Suprapubic skin (tissue), 4 donors: ENCODE results near the gene MUC5B. TPM values are rescaled to one million over a fixed set of nuclear protein-coding genes. Genes with fewer than 3 reads are reported as not detected.

Source experiments
- DNase-seq, 2 donors: peaks; one replicate each; pipeline ENCODE4 v3.0.0-alpha.2; 2019; ENCODE audit warnings: low spot score in 2 of 2
- H3K27ac ChIP-seq: fragments of 200-600 bp; sonication (generic); one replicate; pipeline ENCODE4 v1.5.1; 2019
- H3K27me3 ChIP-seq: fragments of 200-600 bp; sonication (generic); one replicate; pipeline ENCODE4 v1.5.1; 2019
- H3K36me3 ChIP-seq: fragments of 200-600 bp; sonication (generic); one replicate; pipeline ENCODE4 v1.5.1; 2019
- H3K4me1 ChIP-seq: fragments of 200-600 bp; sonication (generic); one replicate; pipeline ENCODE4 v1.5.1; 2019
- H3K4me3 ChIP-seq: fragments of 200-600 bp; sonication (generic); one replicate; pipeline ENCODE4 v1.5.1; 2019; ENCODE audit warnings: mild to moderate bottlenecking
- H3K9me3 ChIP-seq: fragments of 200-600 bp; sonication (generic); one replicate; pipeline ENCODE4 v1.5.1; 2019
- CTCF ChIP-seq, 2 donors: fragments of 200-600 bp in 1 of 2; fragments of 450-650 bp in 1 of 2; sonication (generic) in 1 of 2; IDR thresholded peaks; one replicate each; pipeline ENCODE4 v1.5.1; 2016 to 2019; ENCODE audit warnings: antibody characterized with exemption in 2 of 2, mild to moderate bottlenecking in 1 of 2, moderate library complexity in 1 of 2
- EP300 ChIP-seq: sonication (generic); formaldehyde crosslinking; IDR thresholded peaks from one replicate; pipeline ENCODE4 v1.6.1; 2017; ENCODE audit warnings: antibody characterized with exemption
- POLR2A ChIP-seq, 2 donors: fragments of 450-650 bp; IDR thresholded peaks; one replicate each; pipeline ENCODE4 v1.6.1; 2017; ENCODE audit warnings: antibody characterized with exemption in 2 of 2, mild to moderate bottlenecking in 2 of 2, moderate library complexity in 2 of 2
- POLR2AphosphoS5 ChIP-seq, 3 donors: sonication (generic); formaldehyde crosslinking; IDR thresholded peaks; one replicate each; pipeline ENCODE4 v1.6.1; 2017; ENCODE audit warnings: antibody characterized with exemption in 3 of 3
- WGBS: methylation state at CpG from one replicate; pipeline ENCODE4 v1.1.5; 2018; 5-methylcytosine and 5-hydroxymethylcytosine counted together
- total RNA-seq, 4 donors: library from RNA; depleted of rRNA; stranded (reverse); fragments of >200 nt; gene quantifications; one replicate each; pipeline ENCODE4 v1.1.0, GENCODE V29; 2016

The MUC5B gene
- total RNA-seq, 4 donors from 2014 or later: 0.08 to 0.34 (median 0.13) TPM

GRCh38 chr11:1228101-1228821 lies 5.4 kb downstream of the MUC5B start:
- peak; percentile 59 to 78 for DNase-seq
- H3K4me1 ChIP-seq: peaks cover 14% of the 10 kb centered on the region
- TF ChIP-seq POLR2AphosphoS5 (IDR thresholded peaks at IDR 0.05) (no peak), CTCF (IDR thresholded peaks at IDR 0.05) (no peak), POLR2A (IDR thresholded peaks at IDR 0.05) (no peak), EP300 (no peak)
- no peak overlapping the region for H3K4me3 ChIP-seq
- H3K36me3 ChIP-seq: no peaks in the 10 kb centered on the region
- no peaks in the 10 kb centered on the region for H3K9me3 ChIP-seq
- no CpG with 5 or more reads among the region's 31 CpGs for WGBS
- no peak overlapping the region for H3K27ac ChIP-seq
- H3K27me3 ChIP-seq: peaks cover 98% of the 10 kb centered on the region

GRCh38 chr11:1228921-1229451 lies 6.1 kb downstream of the MUC5B start:
- H3K4me1 ChIP-seq: peaks cover 21% of the 10 kb centered on the region
- H3K27me3 ChIP-seq: peaks cover 96% of the 10 kb centered on the region
- H3K27ac ChIP-seq: no peak overlapping the region
- no peaks in the 10 kb centered on the region for H3K36me3 ChIP-seq
- H3K9me3 ChIP-seq: no peaks in the 10 kb centered on the region
- peak; percentile 51 to 66 for DNase-seq
- 74% methylated on average over 16 of the region's 18 CpGs for WGBS
- no peak for TF ChIP-seq CTCF (IDR thresholded peaks at IDR 0.05)
- TF ChIP-seq POLR2AphosphoS5 (IDR thresholded peaks at IDR 0.05): no peak
- TF ChIP-seq EP300: no peak
- TF ChIP-seq POLR2A (IDR thresholded peaks at IDR 0.05): no peak
- H3K4me3 ChIP-seq: no peak overlapping the region

GRCh38 chr11:1229471-1230120 lies 6.7 kb downstream of the MUC5B start:
- WGBS: 70% methylated on average over 4 of the region's 27 CpGs
- no peak for TF ChIP-seq POLR2A (IDR thresholded peaks at IDR 0.05)
- TF ChIP-seq EP300: no peak
- no peak for TF ChIP-seq CTCF (IDR thresholded peaks at IDR 0.05)
- no peak for TF ChIP-seq POLR2AphosphoS5 (IDR thresholded peaks at IDR 0.05)
- Histone ChIP-seq H3K36me3 (no peaks in the 10 kb centered on the region), H3K9me3 (no peaks in the 10 kb centered on the region), H3K27me3 (peaks cover 90% of the 10 kb centered on the region), H3K4me1 (peaks cover 17% of the 10 kb centered on the region), H3K4me3 (no peak overlapping the region), H3K27ac (no peak overlapping the region)
- DNase-seq: peak; percentile 44 to 73

- WGBS: no CpG with 5 or more reads among the region's 5 CpGs
These were observed 7.2 kb downstream of the MUC5B start for GRCh38 chr11:1230121-1230455.

More at GRCh38 chr11:1230121-1230455, 7.2 kb downstream of the MUC5B start:
- H3K36me3 ChIP-seq: no peaks in the 10 kb centered on the region
- no peak overlapping the region for H3K4me3 ChIP-seq
- H3K27me3 ChIP-seq: peaks cover 85% of the 10 kb centered on the region
- no peak overlapping the region for H3K27ac ChIP-seq
- H3K9me3 ChIP-seq: no peaks in the 10 kb centered on the region
- peak in 1 of 2 donors; percentile 46 for DNase-seq
- no peak for TF ChIP-seq EP300
- no peak for TF ChIP-seq POLR2AphosphoS5 (IDR thresholded peaks at IDR 0.05)
- no peak for TF ChIP-seq CTCF (IDR thresholded peaks at IDR 0.05)
- TF ChIP-seq POLR2A (IDR thresholded peaks at IDR 0.05): no peak
- H3K4me1 ChIP-seq: peaks cover 13% of the 10 kb centered on the region
